Measurements from ENCODE around the gene GRIA1.
A peak's percentile ranks its signal among the peaks of the same experiment; 100 is the strongest.

GRIA1 gene

DNA sequence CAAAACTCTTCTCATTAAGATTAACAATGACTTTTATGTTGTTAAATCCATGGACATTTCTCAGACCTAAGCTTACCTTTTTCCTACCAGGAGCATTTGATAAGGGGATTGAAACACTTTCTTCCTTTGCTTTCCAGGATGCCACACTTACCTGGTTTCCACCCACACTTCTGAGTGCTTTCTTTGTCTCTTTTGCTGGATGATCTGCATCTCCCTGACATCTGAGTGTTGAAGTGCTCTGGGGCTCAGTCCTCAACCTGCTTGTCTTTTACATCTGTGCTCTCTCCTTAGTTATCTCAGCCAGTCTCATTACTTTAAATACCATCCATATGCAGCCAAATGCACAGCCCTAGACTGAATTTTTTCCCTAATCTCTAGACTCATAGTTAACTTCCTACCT is 22.9 kb upstream of the GRIA1 start:
- H2AFZ ChIP-seq (ENCODE audit: low read length, unreplicated experiment): no peak overlapping the region
- no peak overlapping the region for H3K4me3 ChIP-seq (ENCODE audit: low read depth, low read length)
- H3K27ac ChIP-seq (ENCODE audit: low read depth, low read length): no peak overlapping the region
- H3K79me2 ChIP-seq (ENCODE audit: control insufficient read depth, insufficient read depth, low read length, unreplicated experiment): no peaks in the 10 kb centered on the region
- H3K36me3 ChIP-seq (ENCODE audit: insufficient read depth, low read length): no peaks in the 10 kb centered on the region
- no peaks in the 10 kb centered on the region for H3K27me3 ChIP-seq (ENCODE audit: insufficient read depth, low read length)
- peaks cover 11% of the 10 kb centered on the region for H3K4me1 ChIP-seq (ENCODE audit: control insufficient read depth, insufficient read depth, low read length, unreplicated experiment)

DNA sequence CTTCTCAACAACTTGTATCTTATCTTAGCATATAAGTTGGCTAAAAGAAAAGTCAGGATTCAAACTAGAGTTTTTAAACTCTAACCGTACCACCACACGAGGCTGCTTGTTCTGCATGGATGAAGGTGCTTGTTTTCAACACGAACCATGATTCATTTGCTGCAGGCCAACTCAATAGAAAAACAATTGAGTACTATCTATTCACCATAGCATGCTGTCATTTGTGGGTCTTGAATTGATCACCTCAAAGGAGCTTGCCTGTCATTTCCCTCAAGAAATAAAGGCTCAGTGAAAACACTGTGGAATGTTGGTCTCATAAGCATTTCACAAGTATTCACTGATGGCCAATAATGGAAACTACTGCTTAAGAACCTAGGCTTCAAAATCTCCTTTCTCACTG is 21.0 kb upstream of the GRIA1 start:
- no peaks in the 10 kb centered on the region for H3K36me3 ChIP-seq (ENCODE audit: insufficient read depth, low read length)
- H3K79me2 ChIP-seq (ENCODE audit: control insufficient read depth, insufficient read depth, low read length, unreplicated experiment): no peaks in the 10 kb centered on the region
- no peak overlapping the region for H3K4me3 ChIP-seq (ENCODE audit: low read depth, low read length)
- H3K27ac ChIP-seq (ENCODE audit: low read depth, low read length): no peak overlapping the region
- no peak overlapping the region for H2AFZ ChIP-seq (ENCODE audit: low read length, unreplicated experiment)
- no peaks in the 10 kb centered on the region for H3K27me3 ChIP-seq (ENCODE audit: insufficient read depth, low read length)
- H3K4me1 ChIP-seq (ENCODE audit: control insufficient read depth, insufficient read depth, low read length, unreplicated experiment): peaks cover 2% of the 10 kb centered on the region

GRCh38 chr5:153470736-153471135 is 19.7 kb upstream of the GRIA1 start:
- no peak overlapping the region for H3K4me3 ChIP-seq (ENCODE audit: low read depth, low read length)
- no peak overlapping the region for H2AFZ ChIP-seq (ENCODE audit: low read length, unreplicated experiment)
- H3K27me3 ChIP-seq (ENCODE audit: insufficient read depth, low read length): no peaks in the 10 kb centered on the region
- H3K36me3 ChIP-seq (ENCODE audit: insufficient read depth, low read length): no peaks in the 10 kb centered on the region
- H3K79me2 ChIP-seq (ENCODE audit: control insufficient read depth, insufficient read depth, low read length, unreplicated experiment): no peaks in the 10 kb centered on the region
- no peaks in the 10 kb centered on the region for H3K4me1 ChIP-seq (ENCODE audit: control insufficient read depth, insufficient read depth, low read length, unreplicated experiment)
- no peak overlapping the region for H3K27ac ChIP-seq (ENCODE audit: low read depth, low read length)

- Histone ChIP-seq H3K27me3 (ENCODE audit: insufficient read depth, low read length) (no peaks in the 10 kb centered on the region), H3K4me1 (ENCODE audit: control insufficient read depth, insufficient read depth, low read length, unreplicated experiment) (peaks cover 27% of the 10 kb centered on the region), H3K27ac (ENCODE audit: low read depth, low read length) (no peak overlapping the region), H3K4me3 (ENCODE audit: low read depth, low read length) (no peak overlapping the region), H2AFZ (ENCODE audit: low read length, unreplicated experiment) (peak overlapping the region; percentile 48), H3K36me3 (ENCODE audit: insufficient read depth, low read length) (no peaks in the 10 kb centered on the region), H3K79me2 (ENCODE audit: control insufficient read depth, insufficient read depth, low read length, unreplicated experiment) (no peaks in the 10 kb centered on the region)
Measured at GRCh38 chr5:153476767-153477166, 13.7 kb upstream of the GRIA1 start.

DNA sequence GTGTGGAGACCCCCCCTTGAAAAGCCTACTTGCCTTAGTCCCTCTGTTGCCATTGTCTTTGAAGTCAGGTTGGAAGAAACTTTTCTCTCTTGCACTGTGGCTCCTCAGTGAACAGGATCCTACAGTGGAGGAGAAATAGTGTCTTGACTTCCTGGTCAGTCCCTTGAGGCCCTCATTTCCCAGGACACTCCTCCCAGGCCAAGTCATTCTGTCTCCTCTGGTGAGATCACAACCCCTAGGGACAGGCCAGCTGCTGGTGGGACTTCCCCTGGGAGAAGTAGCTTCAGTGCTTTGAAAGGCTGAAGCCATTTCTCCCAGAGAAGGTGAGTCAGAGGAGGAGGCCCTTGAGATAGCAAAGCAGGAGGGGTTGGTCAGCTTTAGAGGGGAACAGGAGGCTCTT is 10.1 kb upstream of the GRIA1 start:
- H3K27ac ChIP-seq (ENCODE audit: low read depth, low read length): no peak overlapping the region
- H3K79me2 ChIP-seq (ENCODE audit: control insufficient read depth, insufficient read depth, low read length, unreplicated experiment): no peaks in the 10 kb centered on the region
- H2AFZ ChIP-seq (ENCODE audit: low read length, unreplicated experiment): no peak overlapping the region
- H3K4me3 ChIP-seq (ENCODE audit: low read depth, low read length): no peak overlapping the region
- no peaks in the 10 kb centered on the region for H3K36me3 ChIP-seq (ENCODE audit: insufficient read depth, low read length)
- peaks cover 27% of the 10 kb centered on the region for H3K4me1 ChIP-seq (ENCODE audit: control insufficient read depth, insufficient read depth, low read length, unreplicated experiment)
- H3K27me3 ChIP-seq (ENCODE audit: insufficient read depth, low read length): no peaks in the 10 kb centered on the region

- Histone ChIP-seq H3K27me3 (ENCODE audit: insufficient read depth, low read length) (no peaks in the 10 kb centered on the region), H3K4me3 (ENCODE audit: low read depth, low read length) (no peak overlapping the region), H3K36me3 (ENCODE audit: insufficient read depth, low read length) (no peaks in the 10 kb centered on the region), H3K27ac (ENCODE audit: low read depth, low read length) (no peak overlapping the region), H2AFZ (ENCODE audit: low read length, unreplicated experiment) (no peak overlapping the region), H3K4me1 (ENCODE audit: control insufficient read depth, insufficient read depth, low read length, unreplicated experiment) (peaks cover 12% of the 10 kb centered on the region), H3K79me2 (ENCODE audit: control insufficient read depth, insufficient read depth, low read length, unreplicated experiment) (no peaks in the 10 kb centered on the region)
Measured at GRCh38 chr5:153483482-153483881, 7.0 kb upstream of the GRIA1 start.

DNA sequence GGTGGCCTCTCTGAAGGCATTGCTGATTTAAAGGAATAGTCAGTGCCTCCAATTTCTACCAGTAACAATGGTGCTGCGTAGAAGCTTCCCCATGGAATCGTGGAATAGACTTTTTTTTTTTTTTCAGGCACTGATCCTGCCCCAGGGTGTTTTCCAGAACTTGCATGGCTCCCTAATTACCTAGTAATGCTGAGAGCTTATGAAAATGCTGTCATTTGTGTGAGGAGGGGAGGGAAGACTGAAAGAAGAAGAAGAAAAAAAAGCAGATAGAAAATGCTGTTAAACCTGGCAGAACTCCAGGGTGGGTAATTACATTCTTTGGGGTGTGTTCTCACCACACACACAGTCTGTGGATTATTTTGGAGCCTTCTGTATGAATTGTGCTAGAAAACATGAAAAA is 4.8 kb upstream of the GRIA1 start:
- Histone ChIP-seq H3K27ac (ENCODE audit: low read depth, low read length) (no peak overlapping the region), H3K4me3 (ENCODE audit: low read depth, low read length) (no peak overlapping the region), H3K36me3 (ENCODE audit: insufficient read depth, low read length) (no peaks in the 10 kb centered on the region), H2AFZ (ENCODE audit: low read length, unreplicated experiment) (no peak overlapping the region), H3K27me3 (ENCODE audit: insufficient read depth, low read length) (no peaks in the 10 kb centered on the region), H3K79me2 (ENCODE audit: control insufficient read depth, insufficient read depth, low read length, unreplicated experiment) (no peaks in the 10 kb centered on the region), H3K4me1 (ENCODE audit: control insufficient read depth, insufficient read depth, low read length, unreplicated experiment) (peaks cover 15% of the 10 kb centered on the region)

- Histone ChIP-seq H3K4me3 (ENCODE audit: low read depth, low read length) (no peak overlapping the region), H3K79me2 (ENCODE audit: control insufficient read depth, insufficient read depth, low read length, unreplicated experiment) (no peaks in the 10 kb centered on the region), H3K27me3 (ENCODE audit: insufficient read depth, low read length) (peaks cover 4% of the 10 kb centered on the region; the same call in 1 of the 2 replicates), H2AFZ (ENCODE audit: low read length, unreplicated experiment) (no peak overlapping the region), H3K4me1 (ENCODE audit: control insufficient read depth, insufficient read depth, low read length, unreplicated experiment) (peaks cover 12% of the 10 kb centered on the region), H3K27ac (ENCODE audit: low read depth, low read length) (no peak overlapping the region), H3K36me3 (ENCODE audit: insufficient read depth, low read length) (no peaks in the 10 kb centered on the region)
Measured at GRCh38 chr5:153486771-153487170, 3.7 kb upstream of the GRIA1 start.

GRCh38 chr5:153489611-153490010 is 859 bp upstream of the GRIA1 start:
- Histone ChIP-seq H3K4me1 (ENCODE audit: control insufficient read depth, insufficient read depth, low read length, unreplicated experiment) (peaks cover 12% of the 10 kb centered on the region), H3K27ac (ENCODE audit: low read depth, low read length) (no peak overlapping the region), H3K27me3 (ENCODE audit: insufficient read depth, low read length) (peaks cover 5% of the 10 kb centered on the region; the same call in 1 of the 2 replicates), H3K79me2 (ENCODE audit: control insufficient read depth, insufficient read depth, low read length, unreplicated experiment) (no peaks in the 10 kb centered on the region), H3K4me3 (ENCODE audit: low read depth, low read length) (no peak overlapping the region), H2AFZ (ENCODE audit: low read length, unreplicated experiment) (no peak overlapping the region), H3K36me3 (ENCODE audit: insufficient read depth, low read length) (no peaks in the 10 kb centered on the region)

- Histone ChIP-seq H3K79me2 (ENCODE audit: control insufficient read depth, insufficient read depth, low read length, unreplicated experiment) (no peaks in the 10 kb centered on the region), H3K4me1 (ENCODE audit: control insufficient read depth, insufficient read depth, low read length, unreplicated experiment) (peaks cover 12% of the 10 kb centered on the region), H3K27me3 (ENCODE audit: insufficient read depth, low read length) (peaks cover 5% of the 10 kb centered on the region; the same call in 1 of the 2 replicates), H3K27ac (ENCODE audit: low read depth, low read length) (no peak overlapping the region), H3K4me3 (ENCODE audit: low read depth, low read length) (peak overlapping the region; percentile 71; the same call in 1 of the 2 replicates), H3K36me3 (ENCODE audit: insufficient read depth, low read length) (no peaks in the 10 kb centered on the region), H2AFZ (ENCODE audit: low read length, unreplicated experiment) (no peak overlapping the region)
Measured at GRCh38 chr5:153491038-153491744, 721 bp downstream of the GRIA1 start.

GRCh38 chr5:153491856-153492255 is 1.4 kb downstream of the GRIA1 start:
- Histone ChIP-seq H3K27me3 (ENCODE audit: insufficient read depth, low read length) (peaks cover 5% of the 10 kb centered on the region; the same call in 1 of the 2 replicates), H3K27ac (ENCODE audit: low read depth, low read length) (no peak overlapping the region), H3K4me3 (ENCODE audit: low read depth, low read length) (no peak overlapping the region), H3K79me2 (ENCODE audit: control insufficient read depth, insufficient read depth, low read length, unreplicated experiment) (no peaks in the 10 kb centered on the region), H3K36me3 (ENCODE audit: insufficient read depth, low read length) (no peaks in the 10 kb centered on the region), H2AFZ (ENCODE audit: low read length, unreplicated experiment) (no peak overlapping the region), H3K4me1 (ENCODE audit: control insufficient read depth, insufficient read depth, low read length, unreplicated experiment) (peaks cover 12% of the 10 kb centered on the region)
